ENCODE results near the gene PLPPR1. TPM values are rescaled to one million over a fixed set of nuclear protein-coding genes. Genes with fewer than 3 reads are reported as not detected.

The PLPPR1 gene
- total and polyA plus RNA-seq, 2 of the 4 experiments (the other 2 are of a cell fraction) = not detected

DNA sequence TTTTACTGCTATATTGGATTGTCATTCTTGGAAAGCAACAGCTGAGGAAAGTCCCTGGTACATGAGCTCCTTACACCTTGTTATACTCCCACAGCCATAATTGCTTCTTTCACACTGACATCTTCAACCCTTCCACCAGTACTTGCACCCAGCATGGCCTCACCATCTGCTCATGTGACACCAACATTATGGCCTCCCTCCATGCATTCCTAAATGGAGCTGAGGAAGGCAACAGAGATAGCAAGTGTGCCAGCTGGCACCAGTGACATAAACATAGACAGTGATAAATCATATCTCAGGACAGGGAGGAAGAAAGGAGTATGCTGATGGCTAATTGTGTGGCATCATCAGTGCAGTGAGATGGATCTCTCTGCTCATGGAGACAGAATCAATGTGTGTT, 236.7 kb downstream of the PLPPR1 start:
- Histone ChIP-seq H3K23ac (ENCODE audit: low read depth, low read length) (no peak overlapping the region), H3K9me3 (ENCODE audit: control insufficient read depth, insufficient read depth, low read length) (no peaks in the 10 kb centered on the region), H3K14ac (replicated peaks; ENCODE audit: low read depth, low read length) (no peak overlapping the region), H3K4me3 (ENCODE audit: insufficient read depth, low read depth, low read length) (no peak overlapping the region), H2BK15ac (ENCODE audit: low read depth, low read length) (no peak overlapping the region), H4K20me1 (ENCODE audit: insufficient read depth, low read length) (no peaks in the 10 kb centered on the region), H3K27ac (ENCODE audit: insufficient read depth, low read length) (no peak overlapping the region), H3K27me3 (ENCODE audit: control insufficient read depth, insufficient read depth, low read length) (no peaks in the 10 kb centered on the region), H2BK20ac (ENCODE audit: low read depth, low read length) (no peak overlapping the region), H2AK5ac (ENCODE audit: low read depth, low read length) (no peak overlapping the region), H3K4ac (ENCODE audit: low read depth, low read length) (no peak overlapping the region), H4K5ac (ENCODE audit: low read depth, low read length) (no peak overlapping the region), H2BK5ac (ENCODE audit: low read depth, low read length, poor library complexity, severe bottlenecking) (no peak overlapping the region), H3K9ac (ENCODE audit: low read depth, low read length) (no peak overlapping the region), H3K9me1 (ENCODE audit: insufficient read depth, low read length) (no peaks in the 10 kb centered on the region), H3K4me1 (ENCODE audit: control insufficient read depth, insufficient read depth, low read length) (no peaks in the 10 kb centered on the region), H3K36me3 (ENCODE audit: control insufficient read depth, insufficient read depth, low read length) (no peaks in the 10 kb centered on the region), H2AFZ (replicated peaks; ENCODE audit: low read length, poor library complexity) (no peak overlapping the region), H2BK120ac (ENCODE audit: low read depth, low read length) (no peak overlapping the region), H4K91ac (ENCODE audit: insufficient read depth, low read depth, low read length) (no peak overlapping the region), H4K8ac (ENCODE audit: low read depth in 2 of 2, low read length in 2 of 2) (no peak overlapping the region), H3K4me2 (ENCODE audit: low read depth, low read length) (no peak overlapping the region), H2AK9ac (replicated peaks; ENCODE audit: low read depth, low read length, poor library complexity) (no peak overlapping the region), H3K18ac (ENCODE audit: low read depth, low read length) (no peak overlapping the region), H3K79me1 (ENCODE audit: low read depth in 1 of 2, low read length in 2 of 2) (no peaks in the 10 kb centered on the region), H3K56ac (ENCODE audit: extremely low read depth, insufficient read depth, low read length) (no peak overlapping the region; the same call in 1 of the 2 replicates)
- ATAC-seq (ENCODE audit: low read depth) = no peak
- in situ Hi-C loops (cut with MboI; ENCODE audit: low sequenced_read_pairs) (no loop called here), dilution Hi-C loops (cut with HindIII; ENCODE audit: low sequenced_read_pairs, unreplicated experiment) (no loop called here), intact Hi-C loops (cut with micrococcal nuclease) (no loop called here)
- no peak for TF ChIP-seq SMC3 (IDR thresholded peaks at IDR 0.05; ENCODE audit: low read depth, low read length)
- TF ChIP-seq, protein P1, sequence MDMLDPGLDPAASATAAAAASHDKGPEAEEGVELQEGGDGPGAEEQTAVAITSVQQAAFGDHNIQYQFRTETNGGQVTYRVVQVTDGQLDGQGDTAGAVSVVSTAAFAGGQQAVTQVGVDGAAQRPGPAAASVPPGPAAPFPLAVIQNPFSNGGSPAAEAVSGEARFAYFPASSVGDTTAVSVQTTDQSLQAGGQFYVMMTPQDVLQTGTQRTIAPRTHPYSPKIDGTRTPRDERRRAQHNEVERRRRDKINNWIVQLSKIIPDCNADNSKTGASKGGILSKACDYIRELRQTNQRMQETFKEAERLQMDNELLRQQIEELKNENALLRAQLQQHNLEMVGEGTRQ (IDR thresholded peaks at IDR 0.05; ENCODE audit: low read depth, low read length) = no peak
- TF ChIP-seq NFE2L2 (IDR thresholded peaks at IDR 0.05; ENCODE audit: low read depth, low read length) = no peak
- TF ChIP-seq BHLHE40 (IDR thresholded peaks at IDR 0.05; ENCODE audit: low read depth, low read length) = no peak
- no peak for TF ChIP-seq RCOR1 (IDR thresholded peaks at IDR 0.05; ENCODE audit: insufficient replicate concordance, low read length)
- TF ChIP-seq ELK1 (IDR thresholded peaks at IDR 0.05; ENCODE audit: borderline replicate concordance, low read depth, low read length) = no peak
- TF ChIP-seq FOS (IDR thresholded peaks at IDR 0.05; ENCODE audit: low read depth, low read length) = no peak
- no peak for TF ChIP-seq CTCF (conservative IDR thresholded peaks at IDR 0.05; ENCODE audit: low read depth, low read length)
- DNase-seq = no peak
- ChIA-PET POLR2A (ENCODE audit: unreplicated experiment) (no interaction called here), CTCF (no interaction called here)
- BruUV-seq (replicated peaks) = no TSS peak
